Measurements from ENCODE around the gene SCGN.

SCGN gene

DNA sequence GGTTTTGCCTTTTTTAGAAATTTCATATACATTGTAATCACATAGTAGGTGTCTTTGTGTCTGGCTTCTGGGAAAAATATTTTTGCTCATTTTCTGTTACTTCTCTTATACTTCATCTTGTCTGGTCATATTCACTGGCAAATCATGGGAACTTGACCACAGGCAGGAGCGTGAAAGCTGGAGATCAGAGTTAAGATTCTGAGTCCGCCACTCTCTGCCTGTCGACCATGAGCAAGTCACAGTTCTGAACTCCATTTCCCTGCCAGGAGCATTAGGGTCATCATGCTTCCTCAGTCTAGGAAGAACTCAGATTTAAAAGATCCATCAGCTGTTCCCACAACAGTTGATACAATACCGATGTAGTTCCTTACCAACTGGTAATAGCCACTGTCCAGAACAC is 12.4 kb upstream of the SCGN start:
- no peaks in the 10 kb centered on the region for H3K36me3 ChIP-seq (ENCODE audit: insufficient read depth, low read length)
- H3K9me2 ChIP-seq (replicated peaks; ENCODE audit: low read depth, low read length) = no peaks in the 10 kb centered on the region
- no peaks in the 10 kb centered on the region for H3K9me3 ChIP-seq (ENCODE audit: insufficient read depth, low read depth, low read length)
- no peaks in the 10 kb centered on the region for H3K79me2 ChIP-seq (ENCODE audit: insufficient read depth, low read length)
- H3F3A ChIP-seq (ENCODE audit: low read depth) = no peaks in the 10 kb centered on the region
- no peak overlapping the region for H3K4me3 ChIP-seq (ENCODE audit: low read length, poor library complexity, severe bottlenecking)
- no peak overlapping the region for H3K9ac ChIP-seq (ENCODE audit: low read depth, low read length, poor library complexity, severe bottlenecking)
- no peaks in the 10 kb centered on the region for H4K20me1 ChIP-seq (ENCODE audit: insufficient read depth, low read length, poor library complexity, severe bottlenecking)
- no peak overlapping the region for H3K4me2 ChIP-seq (ENCODE audit: low read depth, low read length, poor library complexity, severe bottlenecking)
- no peak for TF ChIP-seq CTCF (conservative IDR thresholded peaks at IDR 0.05; ENCODE audit: low read length)
- no peak for TF ChIP-seq EZH2phosphoT487 (IDR thresholded peaks at IDR 0.05; ENCODE audit: borderline replicate concordance)
- no peak overlapping the region for H2AFZ ChIP-seq (ENCODE audit: low read length)
- no peaks in the 10 kb centered on the region for H3K4me1 ChIP-seq (ENCODE audit: insufficient read depth, low read length, poor library complexity, severe bottlenecking)
- no peaks in the 10 kb centered on the region for H3K27me3 ChIP-seq (ENCODE audit: insufficient read depth, low read length, poor library complexity, severe bottlenecking)

- Histone ChIP-seq H4K20me1 (ENCODE audit: insufficient read depth, low read length, poor library complexity, severe bottlenecking) (no peaks in the 10 kb centered on the region), H3K9ac (ENCODE audit: low read depth, low read length, poor library complexity, severe bottlenecking) (no peak overlapping the region), H3F3A (ENCODE audit: low read depth) (no peaks in the 10 kb centered on the region), H3K27me3 (ENCODE audit: insufficient read depth, low read length, poor library complexity, severe bottlenecking) (no peaks in the 10 kb centered on the region), H3K9me2 (replicated peaks; ENCODE audit: low read depth, low read length) (no peaks in the 10 kb centered on the region), H2AFZ (ENCODE audit: low read length) (no peak overlapping the region), H3K36me3 (ENCODE audit: insufficient read depth, low read length) (no peaks in the 10 kb centered on the region), H3K79me2 (ENCODE audit: insufficient read depth, low read length) (no peaks in the 10 kb centered on the region), H3K9me3 (ENCODE audit: insufficient read depth, low read depth, low read length) (no peaks in the 10 kb centered on the region), H3K4me1 (ENCODE audit: insufficient read depth, low read length, poor library complexity, severe bottlenecking) (no peaks in the 10 kb centered on the region), H3K4me3 (ENCODE audit: low read length, poor library complexity, severe bottlenecking) (no peak overlapping the region), H3K4me2 (ENCODE audit: low read depth, low read length, poor library complexity, severe bottlenecking) (no peak overlapping the region)
- TF ChIP-seq CTCF (conservative IDR thresholded peaks at IDR 0.05; ENCODE audit: low read length) = no peak
- no peak for TF ChIP-seq EZH2phosphoT487 (IDR thresholded peaks at IDR 0.05; ENCODE audit: borderline replicate concordance)
These were observed 11.6 kb upstream of the SCGN start for GRCh38 chr6:25640446-25640845.

DNA sequence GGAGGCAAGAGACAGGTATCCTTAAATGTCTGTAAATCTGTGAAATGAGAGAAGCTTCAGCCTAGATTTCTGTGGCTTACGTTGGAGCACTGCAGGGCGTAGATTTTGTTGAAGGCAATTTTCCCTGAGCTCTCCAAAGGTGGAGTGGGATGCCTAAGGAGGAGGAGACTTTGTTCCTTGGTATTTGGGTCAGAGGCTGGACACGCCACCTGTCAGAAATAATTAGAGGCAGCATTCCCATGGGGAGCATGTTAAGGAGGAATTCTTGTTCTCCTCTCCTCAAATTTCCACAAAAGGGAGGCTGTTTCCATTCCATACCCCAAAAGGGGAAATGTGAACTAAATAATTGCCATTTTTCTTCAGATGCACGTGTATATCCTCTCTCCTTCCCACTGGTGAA is 11.1 kb upstream of the SCGN start:
- Histone ChIP-seq H3K4me1 (ENCODE audit: insufficient read depth, low read length, poor library complexity, severe bottlenecking) (no peaks in the 10 kb centered on the region), H2AFZ (ENCODE audit: low read length) (no peak overlapping the region), H3K27me3 (ENCODE audit: insufficient read depth, low read length, poor library complexity, severe bottlenecking) (no peaks in the 10 kb centered on the region), H3K4me2 (ENCODE audit: low read depth, low read length, poor library complexity, severe bottlenecking) (no peak overlapping the region), H3K36me3 (ENCODE audit: insufficient read depth, low read length) (no peaks in the 10 kb centered on the region), H4K20me1 (ENCODE audit: insufficient read depth, low read length, poor library complexity, severe bottlenecking) (no peaks in the 10 kb centered on the region), H3K4me3 (ENCODE audit: low read length, poor library complexity, severe bottlenecking) (no peak overlapping the region), H3K9me2 (replicated peaks; ENCODE audit: low read depth, low read length) (no peaks in the 10 kb centered on the region), H3K79me2 (ENCODE audit: insufficient read depth, low read length) (no peaks in the 10 kb centered on the region), H3K9me3 (ENCODE audit: insufficient read depth, low read depth, low read length) (no peaks in the 10 kb centered on the region), H3F3A (ENCODE audit: low read depth) (no peaks in the 10 kb centered on the region), H3K9ac (ENCODE audit: low read depth, low read length, poor library complexity, severe bottlenecking) (no peak overlapping the region)
- no peak for TF ChIP-seq CTCF (conservative IDR thresholded peaks at IDR 0.05; ENCODE audit: low read length)

All from Loucy (cell line).